Psoas muscle (tissue), 8 donors: Measurements from ENCODE around the gene TPR. TPM values are rescaled to one million over a fixed set of nuclear protein-coding genes. Genes with fewer than 3 reads are reported as not detected.

Source experiments
- ATAC-seq, 4 donors: fragments of 200-7000 bp; cut with Tn5 transposase; one replicate each; pipeline ENCODE4 v1.9.1; 2020; ENCODE audit warnings: moderate library complexity in 3 of 4, mild to moderate bottlenecking in 2 of 4
- DNase-seq, 2 donors: peaks; one replicate each; pipeline ENCODE4 v3.0.0-alpha.2; 2020
- H3K27ac ChIP-seq: fragments of 200-600 bp; one replicate; pipeline ENCODE4 v1.8.0; 2022
- H3K27me3 ChIP-seq, 3 donors: fragments of 200-600 bp in 1 of 3; one replicate each; pipeline versions ENCODE4 v1.6.1 to v1.8.0; 2013 to 2022; ENCODE audit warnings: low read length in 2 of 3, mild to moderate bottlenecking in 2 of 3, moderate library complexity in 1 of 3; ENCODE audit not compliant: insufficient read depth in 3 of 3
- H3K36me3 ChIP-seq, 2 donors: fragments of 200-600 bp in 1 of 2; one replicate each; pipeline versions ENCODE4 v1.6.1 to v1.8.0; 2013 to 2022; ENCODE audit warnings: low read depth in 1 of 2, mild to moderate bottlenecking in 1 of 2, moderate library complexity in 1 of 2; ENCODE audit not compliant: insufficient read depth in 1 of 2
- H3K4me1 ChIP-seq: fragments of 200-600 bp; one replicate; pipeline ENCODE4 v1.8.0; 2022
- H3K4me3 ChIP-seq: fragments of 200-600 bp; one replicate; pipeline ENCODE4 v1.8.0; 2022; ENCODE audit warnings: mild to moderate bottlenecking
- H3K9me3 ChIP-seq: fragments of 200-600 bp; one replicate; pipeline ENCODE4 v1.8.0; 2022
- CTCF ChIP-seq: fragments of 200-600 bp; IDR thresholded peaks from one replicate; pipeline ENCODE4 v1.8.0; 2022; ENCODE audit warnings: antibody characterized with exemption
- WGBS, 3 donors: extraction: QIAGEN DNeasy Blood & Tissue Kit; methylation state at CpG; one replicate each; pipeline versions ENCODE4 v1.1.6 to v1.1.7; 2013; 5-methylcytosine and 5-hydroxymethylcytosine counted together
- intact Hi-C, 2 donors: fragments of 100-400 bp; cut with DNase I; formaldehyde crosslinking; loops; one replicate each; pipeline versions ENCODE4 v1.11.0 to v1.14.2; 2022
- polyA plus RNA-seq, 3 donors: library from polyadenylated mRNA; stranded (reverse); fragments of 200-250 nt; gene quantifications; one replicate each; pipeline ENCODE4 v1.2.3, GENCODE V29; 2013
- total RNA-seq, 4 donors: library from RNA; stranded (reverse); fragmentation: NEBNext Ultra II Directional in 2 of 4; extraction: Animal tissue kit (Norgen Biotek cat#: 25700) in 2 of 4; gene quantifications; one replicate each; pipeline versions ENCODE4 v1.2.1 to v1.2.4, GENCODE V29; 2021 to 2023
- donor health status: healthy with polysubstance abuse.
- donor health status: DM: no; HTN: no; CAD: no; lungs with moderate emphysema.
- donor health status: Bipolar disorder and iron deficiency.
- donor health status: healthy.
- donor health status: DM: yes; HTN: yes; CAD: no.
- donor health status: DM: no; HTN: no; CAD: no.
- donor health status: DM: no; HTN: no; CAD: no.
- donor health status: DM: yes; HTN: yes; CAD: no.

Gene TPR
- total and polyA plus RNA-seq, 7 donors: 17.8 to 61.8 (median 48.0) TPM

- Histone ChIP-seq H3K9me3 (no peaks in the 10 kb centered on the region), H3K4me3 (no peak overlapping the region), H3K4me1 (no peaks in the 10 kb centered on the region), H3K27me3 (no peaks in the 10 kb centered on the region), H3K36me3 (no peaks in the 10 kb centered on the region), H3K27ac (no peak overlapping the region)
- no peak for TF ChIP-seq CTCF
- intact Hi-C loops: no loop called here
- no peak for ATAC-seq
- WGBS, 3 donors: 56 to 68% (median 64%) methylated on average over 7 of the region's 7 CpGs
- DNase-seq: peak in 1 of 2 donors; percentile 36
Measured at GRCh38 chr1:186286615-186287315, 88.3 kb downstream of the TPR start.

GRCh38 chr1:186283374-186283773, 91.7 kb downstream of the TPR start:
- 67 to 71% (median 68%) methylated on average over 3 of the region's 3 CpGs for WGBS, 3 donors
- Histone ChIP-seq H3K27ac (no peak overlapping the region), H3K4me1 (no peaks in the 10 kb centered on the region), H3K4me3 (no peak overlapping the region), H3K27me3 (no peaks in the 10 kb centered on the region), H3K9me3 (no peaks in the 10 kb centered on the region), H3K36me3 (no peaks in the 10 kb centered on the region)
- ATAC-seq (no peak), DNase-seq (no peak)
- intact Hi-C loops: no loop called here
- TF ChIP-seq CTCF: no peak

- WGBS, 3 donors: 67 to 71% (median 69%) methylated on average over 8 of the region's 8 CpGs
- Histone ChIP-seq H3K36me3 (no peaks in the 10 kb centered on the region), H3K27me3 (no peaks in the 10 kb centered on the region), H3K27ac (no peak overlapping the region), H3K4me3 (no peak overlapping the region), H3K4me1 (no peaks in the 10 kb centered on the region), H3K9me3 (no peaks in the 10 kb centered on the region)
- DNase-seq (no peak), ATAC-seq (no peak)
- TF ChIP-seq CTCF: no peak
- intact Hi-C loops: no loop called here
Measured at GRCh38 chr1:186282466-186282865, 92.6 kb downstream of the TPR start.

- no peaks in the 10 kb centered on the region for H3K9me3 ChIP-seq
- intact Hi-C loops: no loop called here
- no peaks in the 10 kb centered on the region for H3K4me1 ChIP-seq
- H3K27ac ChIP-seq: no peak overlapping the region
- ATAC-seq (no peak), DNase-seq (no peak)
- 75 to 81% (median 78%) methylated on average over 2 of the region's 2 CpGs for WGBS, 3 donors
- no peak for TF ChIP-seq CTCF
- H3K36me3 ChIP-seq: no peaks in the 10 kb centered on the region
- no peak overlapping the region for H3K4me3 ChIP-seq
- no peaks in the 10 kb centered on the region for H3K27me3 ChIP-seq
Measured at GRCh38 chr1:186275822-186276221, 99.2 kb downstream of the TPR start.

- 36 to 58% (median 47%) methylated on average over 1 of the region's 1 CpG for WGBS, 3 donors
- Histone ChIP-seq H3K27me3 (no peaks in the 10 kb centered on the region), H3K4me1 (no peaks in the 10 kb centered on the region), H3K36me3 (no peaks in the 10 kb centered on the region), H3K9me3 (no peaks in the 10 kb centered on the region), H3K4me3 (no peak overlapping the region), H3K27ac (no peak overlapping the region)
- ATAC-seq (no peak), DNase-seq (no peak)
- peak; percentile 9 for TF ChIP-seq CTCF
- intact Hi-C loops: no loop called here
Measured at GRCh38 chr1:186272486-186272885, 102.6 kb downstream of the TPR start.
